CD4-positive, CD25-positive, alpha-beta regulatory T cell (primary cell): Measurements from ENCODE around the gene ANXA5. TPM values are rescaled to one million over a fixed set of nuclear protein-coding genes. Genes with fewer than 3 reads are reported as not detected.

Experiments
- ATAC-seq, 2 donors: fragments of 150-1000 bp; cut with Tn5 transposase; one replicate each; pipeline ENCODE4 v1.10.0; 2021; ENCODE audit warnings: low read depth in 2 of 2, moderate number of reproducible peaks in 2 of 2, moderate library complexity in 1 of 2
- DNase-seq, 3 donors: peaks; one replicate each; pipeline versions ENCODE4 v3.0.0 to v3.0.0-alpha.2; 2012 to 2022; ENCODE audit warnings: mixed read lengths in 1 of 3
- H3K27ac ChIP-seq: one replicate; pipeline ENCODE4 v1.7.0; 2013; ENCODE audit warnings: mild to moderate bottlenecking, low read length; ENCODE audit not compliant: insufficient read depth, poor library complexity, severe bottlenecking
- H3K27me3 ChIP-seq: one replicate; pipeline ENCODE4 v1.7.0; 2013; ENCODE audit warnings: low read length; ENCODE audit not compliant: control insufficient read depth, insufficient read depth
- H3K36me3 ChIP-seq: one replicate; pipeline ENCODE4 v1.7.0; 2013; ENCODE audit warnings: mild to moderate bottlenecking, low read length, moderate library complexity; ENCODE audit not compliant: control insufficient read depth, insufficient read depth
- H3K4me1 ChIP-seq: 2 replicates; pipeline ENCODE4 v1.7.0; 2013; ENCODE audit warnings: mild to moderate bottlenecking, low read length; ENCODE audit not compliant: insufficient read depth, control insufficient read depth, poor library complexity, severe bottlenecking
- H3K4me3 ChIP-seq: one replicate; pipeline ENCODE4 v1.7.0; 2013; ENCODE audit warnings: low read depth, mild to moderate bottlenecking, low read length, moderate library complexity
- H3K9me3 ChIP-seq, 2 experiments: 1 replicate in 1 of 2; 2 replicates in 1 of 2; pipeline ENCODE4 v1.7.0; 2013; ENCODE audit warnings: low read length in 2 of 2, mild to moderate bottlenecking in 1 of 2, moderate library complexity in 1 of 2; ENCODE audit not compliant: control insufficient read depth in 2 of 2
- H3K27ac Mint-ChIP-seq, 3 donors: one replicate each; pipeline ENCODE4 v1.8.0; 2020 to 2022; ENCODE audit warnings: mild to moderate bottlenecking in 3 of 3, mixed read lengths in 3 of 3, moderate library complexity in 2 of 3
- H3K27me3 Mint-ChIP-seq: one replicate; pipeline ENCODE4 v1.8.0; 2022; ENCODE audit warnings: mild to moderate bottlenecking, mixed read lengths
- H3K36me3 Mint-ChIP-seq: one replicate; pipeline ENCODE4 v1.8.0; 2020; ENCODE audit warnings: mixed read lengths
- H3K4me1 Mint-ChIP-seq, 4 donors: one replicate each; pipeline ENCODE4 v1.8.0; 2020 to 2022; ENCODE audit warnings: mixed read lengths in 4 of 4, mild to moderate bottlenecking in 1 of 4
- H3K4me3 Mint-ChIP-seq, 4 donors: one replicate each; pipeline ENCODE4 v1.8.0; 2020 to 2022; ENCODE audit warnings: mild to moderate bottlenecking in 4 of 4, mixed read lengths in 4 of 4, moderate library complexity in 3 of 4
- H3K9me3 Mint-ChIP-seq, 7 donors: one replicate each; pipeline ENCODE4 v1.8.0; 2020 to 2022; ENCODE audit warnings: mixed read lengths in 7 of 7, mild to moderate bottlenecking in 3 of 7, moderate library complexity in 2 of 7
- polyA plus RNA-seq, 4 donors: library from polyadenylated mRNA; unstranded; fragments of 300-500 nt; fragmentation: Illumina TruSeq; gene quantifications; one replicate each; pipeline ENCODE4 v1.2.3, GENCODE V29; 2021
- total RNA-seq: library from RNA; stranded (reverse); gene quantifications from one replicate; pipeline ENCODE4 v1.2.3, GENCODE V29; 2022

The ANXA5 gene
- total and polyA plus RNA-seq, 5 donors from 2014 or later: 125 to 380 (median 226) TPM

GRCh38 chr4:121686255-121686654, 10.5 kb downstream of the ANXA5 start:
- Histone ChIP-seq H3K27me3 (no peaks in the 10 kb centered on the region), H3K4me3 (no peak overlapping the region), H3K36me3 (peaks cover 30% of the 10 kb centered on the region), H3K27ac (no peak overlapping the region), H3K9me3 (no peaks in the 10 kb centered on the region), H3K4me1 (peaks cover 15% of the 10 kb centered on the region)
- H3K27me3 Mint-ChIP-seq: no peaks in the 10 kb centered on the region
- H3K4me1 Mint-ChIP-seq: peaks cover 0 to 8% (median 2%) of the 10 kb centered on the region in 4 donors
- H3K27ac Mint-ChIP-seq: no peak overlapping the region
- H3K36me3 Mint-ChIP-seq: peaks cover 13% of the 10 kb centered on the region
- DNase-seq: no peak
- no peak for ATAC-seq
- no peaks in the 10 kb centered on the region for H3K9me3 Mint-ChIP-seq
- no peak overlapping the region for H3K4me3 Mint-ChIP-seq

GRCh38 chr4:121685257-121685656, 11.5 kb downstream of the ANXA5 start:
- peak overlapping the region in 2 of 3 donors; percentile 21 to 45 for H3K27ac Mint-ChIP-seq

GRCh38 chr4:121684561-121684960, 12.2 kb downstream of the ANXA5 start:
- ATAC-seq (no peak), DNase-seq (no peak)
- Histone ChIP-seq H3K9me3 (no peaks in the 10 kb centered on the region), H3K27me3 (no peaks in the 10 kb centered on the region), H3K27ac (no peak overlapping the region), H3K4me1 (peaks cover 3% of the 10 kb centered on the region), H3K36me3 (peaks cover 43% of the 10 kb centered on the region), H3K4me3 (no peak overlapping the region)
- peaks cover 0 to 8% (median 2%) of the 10 kb centered on the region in 4 donors for H3K4me1 Mint-ChIP-seq
- peak overlapping the region in 2 of 3 donors; percentile 38 to 45 for H3K27ac Mint-ChIP-seq
- peaks cover 26% of the 10 kb centered on the region for H3K36me3 Mint-ChIP-seq
- no peaks in the 10 kb centered on the region for H3K27me3 Mint-ChIP-seq
- H3K4me3 Mint-ChIP-seq: no peak overlapping the region
- H3K9me3 Mint-ChIP-seq: no peaks in the 10 kb centered on the region

More at GRCh38 chr4:121685257-121685656, 11.5 kb downstream of the ANXA5 start:
- Histone ChIP-seq H3K27me3 (no peaks in the 10 kb centered on the region), H3K27ac (no peak overlapping the region), H3K4me3 (no peak overlapping the region), H3K36me3 (peaks cover 37% of the 10 kb centered on the region), H3K4me1 (peaks cover 9% of the 10 kb centered on the region), H3K9me3 (no peaks in the 10 kb centered on the region)
- H3K27me3 Mint-ChIP-seq: no peaks in the 10 kb centered on the region
- ATAC-seq (no peak), DNase-seq (no peak)
- H3K4me3 Mint-ChIP-seq: no peak overlapping the region
- H3K36me3 Mint-ChIP-seq: peaks cover 21% of the 10 kb centered on the region
- peaks cover 0 to 8% (median 2%) of the 10 kb centered on the region in 4 donors for H3K4me1 Mint-ChIP-seq
- no peaks in the 10 kb centered on the region for H3K9me3 Mint-ChIP-seq

GRCh38 chr4:121684016-121684415, 12.8 kb downstream of the ANXA5 start:
- peaks cover 0 to 8% (median 3%) of the 10 kb centered on the region in 4 donors for H3K4me1 Mint-ChIP-seq
- H3K4me3 Mint-ChIP-seq: no peak overlapping the region
- no peak overlapping the region for H3K4me3 ChIP-seq
- H3K9me3 Mint-ChIP-seq: no peaks in the 10 kb centered on the region
- H3K27ac ChIP-seq: no peak overlapping the region
- H3K27me3 Mint-ChIP-seq: no peaks in the 10 kb centered on the region
- no peaks in the 10 kb centered on the region for H3K9me3 ChIP-seq
- ATAC-seq (no peak), DNase-seq (no peak)
- H3K27ac Mint-ChIP-seq: no peak overlapping the region
- H3K36me3 Mint-ChIP-seq: peaks cover 30% of the 10 kb centered on the region
- no peaks in the 10 kb centered on the region for H3K27me3 ChIP-seq
- H3K4me1 ChIP-seq: no peaks in the 10 kb centered on the region
- peaks cover 48% of the 10 kb centered on the region for H3K36me3 ChIP-seq

GRCh38 chr4:121680571-121680970, 16.2 kb downstream of the ANXA5 start:
- Mint-ChIP-seq H3K27me3 (no peaks in the 10 kb centered on the region), H3K9me3 (no peaks in the 10 kb centered on the region), H3K4me1 (peaks cover 0 to 3% (median 0%) of the 10 kb centered on the region in 4 donors), H3K36me3 (peaks cover 43% of the 10 kb centered on the region), H3K27ac (no peak overlapping the region), H3K4me3 (no peak overlapping the region)
- Histone ChIP-seq H3K4me1 (no peaks in the 10 kb centered on the region), H3K27ac (no peak overlapping the region), H3K4me3 (no peak overlapping the region), H3K36me3 (peaks cover 67% of the 10 kb centered on the region), H3K27me3 (no peaks in the 10 kb centered on the region), H3K9me3 (no peaks in the 10 kb centered on the region)
- DNase-seq: no peak
- ATAC-seq: no peak

GRCh38 chr4:121679951-121680350, 16.8 kb downstream of the ANXA5 start:
- H3K4me3 Mint-ChIP-seq: no peak overlapping the region
- peaks cover 62% of the 10 kb centered on the region for H3K36me3 ChIP-seq
- ATAC-seq (no peak), DNase-seq (no peak)
- no peaks in the 10 kb centered on the region for H3K4me1 ChIP-seq
- H3K4me1 Mint-ChIP-seq: peaks cover 0 to 3% (median 0%) of the 10 kb centered on the region in 4 donors
- no peaks in the 10 kb centered on the region for H3K27me3 Mint-ChIP-seq
- H3K9me3 Mint-ChIP-seq: no peaks in the 10 kb centered on the region
- peaks cover 37% of the 10 kb centered on the region for H3K36me3 Mint-ChIP-seq
- H3K27me3 ChIP-seq: no peaks in the 10 kb centered on the region
- H3K4me3 ChIP-seq: no peak overlapping the region
- no peak overlapping the region for H3K27ac Mint-ChIP-seq
- H3K27ac ChIP-seq: no peak overlapping the region
- H3K9me3 ChIP-seq: no peaks in the 10 kb centered on the region

- Mint-ChIP-seq H3K27ac (no peak overlapping the region), H3K36me3 (peaks cover 37% of the 10 kb centered on the region), H3K4me3 (no peak overlapping the region), H3K27me3 (no peaks in the 10 kb centered on the region), H3K4me1 (peaks cover 0 to 3% (median 0%) of the 10 kb centered on the region in 4 donors), H3K9me3 (no peaks in the 10 kb centered on the region)
- Histone ChIP-seq H3K4me3 (no peak overlapping the region), H3K36me3 (peaks cover 61% of the 10 kb centered on the region), H3K9me3 (no peaks in the 10 kb centered on the region), H3K4me1 (no peaks in the 10 kb centered on the region), H3K27me3 (no peaks in the 10 kb centered on the region), H3K27ac (no peak overlapping the region)
- ATAC-seq: no peak
- DNase-seq: no peak
Observed at GRCh38 chr4:121679267-121679666, 17.5 kb downstream of the ANXA5 start.

GRCh38 chr4:121677524-121677923, 19.3 kb downstream of the ANXA5 start:
- no peaks in the 10 kb centered on the region for H3K9me3 Mint-ChIP-seq
- H3K9me3 ChIP-seq: no peaks in the 10 kb centered on the region
- no peak overlapping the region for H3K27ac ChIP-seq
- H3K27me3 Mint-ChIP-seq: no peaks in the 10 kb centered on the region
- no peak overlapping the region for H3K4me3 ChIP-seq
- no peaks in the 10 kb centered on the region for H3K27me3 ChIP-seq
- H3K4me3 Mint-ChIP-seq: no peak overlapping the region
- no peaks in the 10 kb centered on the region for H3K4me1 ChIP-seq
- DNase-seq (no peak), ATAC-seq (no peak)
- H3K4me1 Mint-ChIP-seq: peaks cover 0 to 3% (median 1%) of the 10 kb centered on the region in 4 donors
- H3K36me3 Mint-ChIP-seq: peaks cover 37% of the 10 kb centered on the region
- peaks cover 60% of the 10 kb centered on the region for H3K36me3 ChIP-seq
- H3K27ac Mint-ChIP-seq: peak overlapping the region in 1 of 3 donors; percentile 50
